K562 (cell line): ENCODE results near the gene IDH3G. TPM values are rescaled to one million over a fixed set of nuclear protein-coding genes. Genes with fewer than 3 reads are reported as not detected.
A peak's percentile ranks its signal among the peaks of the same experiment; 100 is the strongest.

Experiments
- ATAC-seq: fragments of 200-7000 bp; cut with Tn5 transposase; 3 replicates; pipeline ENCODE4 v1.9.1; 2020; ENCODE audit warnings: moderate library complexity
- BruUV-seq: library from RNA; stranded (reverse); fragments of 400-500 nt; replicated peaks from 2 replicates; lab custom pipeline; 2021; lab: Mats Ljungman, UMichigan
- CTCF ChIA-PET: fragments of 300-600 bp; formaldehyde crosslinking; extraction: SDS; loops from one replicate; lab custom pipeline; 2021; ENCODE audit warnings: low intra/inter-chr PET ratio; lab: Yijun Ruan, JAX
- POLR2A ChIA-PET: fragments of 300-600, 350-650 bp; sonication (Branson Sonifier 250); formaldehyde crosslinking; extraction: SDS; loops from one replicate; lab custom pipeline; 2021; ENCODE audit warnings: antibody characterized with exemption, inconsistent platforms; lab: Yijun Ruan, JAX
- DNase-seq, 4 experiments: peaks; one replicate each; pipeline versions ENCODE4 v3.0.0 to v3.0.0-alpha.2; 2011 to 2018; ENCODE audit warnings: low spot score in 3 of 4, mixed read lengths in 3 of 4; ENCODE audit errors: extremely low read depth in 1 of 4
- FAIRE-seq: peaks from 2 replicates; lab custom pipeline; 2011; peaks lifted over from hg19 to GRCh38; lab: Jason Lieb, UNC
- H2AFZ ChIP-seq: 2 replicates; pipeline ENCODE4 v1.6.0; 2011; ENCODE audit warnings: low read depth, low read length, control low read depth, inconsistent platforms
- H3K27ac ChIP-seq: fragments of 200-600 bp; 3 replicates; pipeline ENCODE4 v1.8.0; 2011; ENCODE audit warnings: low read depth, mild to moderate bottlenecking, control low read depth, inconsistent platforms, low read length, moderate library complexity, mixed read lengths; ENCODE audit errors: extremely low read depth
- H3K27me3 ChIP-seq, 2 experiments: fragments of 300-600 bp in 1 of 2; 2 replicates in 1 of 2; 3 replicates in 1 of 2; pipeline versions ENCODE4 v1.6.0 to v1.8.0; 2011; ENCODE audit warnings: inconsistent platforms in 2 of 2, low read length in 2 of 2, mild to moderate bottlenecking in 1 of 2, mixed read lengths in 1 of 2, moderate library complexity in 1 of 2; ENCODE audit not compliant: control insufficient read depth in 2 of 2, insufficient read depth in 2 of 2
- H3K36me3 ChIP-seq: fragments of 300-600 bp; 3 replicates; pipeline ENCODE4 v1.8.0; 2011; ENCODE audit warnings: mild to moderate bottlenecking, low read length, inconsistent platforms; ENCODE audit not compliant: control insufficient read depth, insufficient read depth
- H3K4me1 ChIP-seq, 2 experiments: fragments of 200-600 bp in 1 of 2; replicated peaks in 1 of 2; 2 replicates in 1 of 2; 3 replicates in 1 of 2; pipeline versions ENCODE4 v1.5.1 to v1.8.0; 2011; ENCODE audit warnings: inconsistent platforms in 2 of 2, low read length in 2 of 2, mild to moderate bottlenecking in 1 of 2, mixed read lengths in 1 of 2, moderate library complexity in 1 of 2; ENCODE audit not compliant: control insufficient read depth in 2 of 2, insufficient read depth in 2 of 2
- H3K4me2 ChIP-seq: 2 replicates; pipeline ENCODE4 v1.6.1; 2011; ENCODE audit warnings: low read length, control low read depth, inconsistent platforms, mixed read lengths; ENCODE audit not compliant: insufficient read depth
- H3K4me3 ChIP-seq: fragments of 200-600 bp; sonication (generic), shearing (Covaris generic); 2 replicates; pipeline ENCODE4 v1.5.1; 2016; ENCODE audit warnings: control low read depth, inconsistent platforms
- H3K79me2 ChIP-seq: fragments of 200-600 bp; 3 replicates; pipeline ENCODE4 v1.8.0; 2011; ENCODE audit warnings: low read length, inconsistent platforms; ENCODE audit not compliant: control insufficient read depth, insufficient read depth
- H3K9ac ChIP-seq, 2 experiments: 2 replicates each; pipeline versions ENCODE4 v1.6.0 to v1.6.1; 2011; ENCODE audit warnings: low read depth in 2 of 2, low read length in 2 of 2, control low read depth in 1 of 2, inconsistent platforms in 1 of 2, mild to moderate bottlenecking in 1 of 2, mixed read lengths in 1 of 2; ENCODE audit not compliant: insufficient read depth in 1 of 2
- H3K9me1 ChIP-seq: one replicate; pipeline ENCODE4 v1.6.0; 2011; ENCODE audit warnings: inconsistent platforms, mild to moderate bottlenecking, low read length, moderate library complexity; ENCODE audit not compliant: control insufficient read depth, insufficient read depth
- H3K9me3 ChIP-seq: replicated peaks from 2 replicates; pipeline ENCODE4 v1.5.1; 2011; ENCODE audit warnings: low read depth, low read length, inconsistent platforms; ENCODE audit not compliant: control insufficient read depth, insufficient read depth
- H4K20me1 ChIP-seq: replicated peaks from 2 replicates; pipeline ENCODE4 v1.6.1; 2011; ENCODE audit warnings: low read length, inconsistent platforms, mixed read lengths; ENCODE audit not compliant: control insufficient read depth, insufficient read depth
- CBX5 ChIP-seq: IDR thresholded peaks from 2 replicates; pipeline ENCODE4 v1.6.1; 2014; ENCODE audit warnings: low read depth, borderline replicate concordance
- EGR1 ChIP-seq: fragments of 450-650 bp; conservative IDR thresholded peaks from 2 replicates; pipeline ENCODE4 v1.6.1; 2017; ENCODE audit warnings: mild to moderate bottlenecking
- FOXA3 ChIP-seq, 2 experiments: fragments of 450-650 bp in 1 of 2; sonication (generic) in 1 of 2; formaldehyde crosslinking; IDR thresholded peaks in 1 of 2; conservative IDR thresholded peaks in 1 of 2; 2 replicates each; pipeline versions ENCODE4 v1.4.0 to v1.8.0; 2020 to 2022; ENCODE audit warnings: mild to moderate bottlenecking in 2 of 2, missing genetic modification reagents in 1 of 2
- HEY1 ChIP-seq: fragments of 250-450 bp; sonication (Bioruptor Pico); IDR thresholded peaks from 2 replicates; pipeline ENCODE4 v1.5.0; 2020; ENCODE audit warnings: mild to moderate bottlenecking, moderate library complexity, borderline replicate concordance
- HSF4 ChIP-seq: fragments of 250-450 bp; sonication (Bioruptor Pico); IDR thresholded peaks from 2 replicates; pipeline ENCODE4 v2.1.2; 2022; ENCODE audit warnings: mild to moderate bottlenecking, moderate library complexity, borderline replicate concordance
- MECOM ChIP-seq: fragments of 250-450 bp; sonication (Bioruptor Pico); IDR thresholded peaks from 2 replicates; pipeline ENCODE4 v1.8.0; 2022; ENCODE audit warnings: inconsistent platforms
- NFXL1 ChIP-seq: fragments of 450-650 bp; formaldehyde crosslinking; IDR thresholded peaks from 2 replicates; pipeline ENCODE4 v1.4.0; 2021; ENCODE audit warnings: mild to moderate bottlenecking
- SAFB ChIP-seq: fragments of 200-400 bp; formaldehyde crosslinking; IDR thresholded peaks from 2 replicates; pipeline ENCODE4 v1.6.1; 2017; ENCODE audit warnings: low read depth, low read length, borderline replicate concordance
- U2AF2 ChIP-seq: fragments of 200-400 bp; formaldehyde crosslinking; optimal IDR thresholded peaks from 2 replicates; pipeline ENCODE3; 2017; ENCODE audit warnings: low read depth, mild to moderate bottlenecking, low read length
- ZNF175 ChIP-seq: fragments of 200-800 bp; sonication (Bioruptor generic); IDR thresholded peaks from 2 replicates; pipeline ENCODE4 v1.6.1; 2016; ENCODE audit warnings: low read depth, mild to moderate bottlenecking, missing genetic modification characterization, missing compliant biosample characterization
- WGBS: fragments of 100-300 bp; shearing (Covaris generic); methylation state at CpG from one replicate; pipeline ENCODE4 v1.1.6; 2016; ENCODE audit warnings: low coverage, mixed read lengths; ENCODE audit not compliant: insufficient coverage; ENCODE audit errors: missing lambda C conversion rate; 5-methylcytosine and 5-hydroxymethylcytosine counted together
- in situ Hi-C: fragments of 300-500 bp; cut with MboI; formaldehyde crosslinking; loops from 4 replicates; pipeline ENCODE4 v1.15.0; 2018; ENCODE audit warnings: inconsistent platforms, mixed read lengths
- intact Hi-C: fragments of 100-400 bp; cut with micrococcal nuclease; formaldehyde crosslinking; loops from 2 replicates; pipeline ENCODE4 v1.14.2; 2022
- polyA plus RNA-seq, 8 experiments: library from polyadenylated mRNA; depleted of rRNA in 4 of 8; stranded (reverse) in 5 of 8; unstranded in 3 of 8; fragments of >200 nt; fragmentation: Nextera tagmentation in 2 of 8; fragmentation: Illumina TruSeq in 1 of 8; extraction: Ambion mirVana in 2 of 8; extraction: Trizol in 1 of 8; gene quantifications; 2 replicates each; pipeline versions ENCODE4 v1.2.1 to v1.2.3, GENCODE V29; 2011 to 2014; ENCODE audit warnings: inconsistent platforms in 1 of 8, missing spikeins in 1 of 8
- total RNA-seq, 7 experiments: library from RNA; depleted of rRNA in 6 of 7; stranded (reverse); fragments of >200 nt in 6 of 7; fragmentation: Illumina TruSeq in 2 of 7; extraction: Trizol in 2 of 7; gene quantifications; 2 replicates each; pipeline versions ENCODE4 v1.2.1 to v1.2.3, GENCODE V29; 2011 to 2021; ENCODE audit warnings: low replicate concordance in 1 of 7
- TF ChIP-seq, protein P1 (sequence below): fragments of 200-800 bp; sonication (Bioruptor generic); IDR thresholded peaks from 2 replicates; pipeline ENCODE4 v1.6.1; 2017; ENCODE audit warnings: missing genetic modification characterization, missing compliant biosample characterization

The IDH3G gene
- total and polyA plus RNA-seq, 9 of the 15 experiments (the other 6 are each of a cell fraction or from before 2014, with no cell fraction given): 24.3 to 72.5 (median 37.9) TPM

DNA sequence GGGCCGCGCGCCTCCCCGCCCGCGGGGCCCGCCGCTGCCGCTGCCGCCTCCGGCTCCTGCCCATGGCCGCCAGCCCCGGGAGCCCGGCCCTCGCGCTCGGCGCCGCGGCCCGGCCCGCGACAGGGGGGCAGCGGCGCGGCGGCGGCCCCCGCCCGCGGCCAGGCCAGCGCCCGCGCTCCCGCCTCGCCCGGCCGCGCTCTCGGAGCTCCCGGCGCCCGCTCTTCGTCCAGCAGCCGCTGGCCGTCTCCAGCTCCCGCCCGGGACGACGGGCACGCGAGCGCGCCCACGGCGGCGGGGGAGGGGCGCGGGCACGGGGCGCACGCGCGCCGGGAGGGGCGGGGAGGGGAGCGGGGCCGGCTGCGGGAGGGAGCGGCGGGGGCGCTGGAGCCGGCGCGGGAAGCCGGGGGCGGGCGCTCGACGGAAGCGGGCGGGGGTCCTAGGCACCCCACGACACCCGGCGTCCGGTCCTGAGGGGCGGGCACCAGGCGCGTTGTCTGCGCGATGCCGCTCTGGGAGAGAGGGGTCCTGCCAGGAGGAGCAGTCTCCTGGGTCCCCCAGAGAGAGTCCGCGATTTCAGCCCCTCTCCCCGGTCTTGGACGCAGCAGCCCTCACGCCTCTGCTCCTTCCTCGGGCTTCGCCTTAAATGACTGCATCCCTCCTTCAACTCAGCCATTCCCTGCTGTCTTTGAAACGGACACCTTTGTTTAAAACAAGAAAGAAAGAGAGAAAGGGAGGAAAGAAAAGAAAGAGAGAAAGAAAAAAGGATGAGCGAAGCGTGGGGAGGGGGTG lies 36.7 kb upstream of the IDH3G start (continued):
- TF ChIP-seq, protein P1, sequence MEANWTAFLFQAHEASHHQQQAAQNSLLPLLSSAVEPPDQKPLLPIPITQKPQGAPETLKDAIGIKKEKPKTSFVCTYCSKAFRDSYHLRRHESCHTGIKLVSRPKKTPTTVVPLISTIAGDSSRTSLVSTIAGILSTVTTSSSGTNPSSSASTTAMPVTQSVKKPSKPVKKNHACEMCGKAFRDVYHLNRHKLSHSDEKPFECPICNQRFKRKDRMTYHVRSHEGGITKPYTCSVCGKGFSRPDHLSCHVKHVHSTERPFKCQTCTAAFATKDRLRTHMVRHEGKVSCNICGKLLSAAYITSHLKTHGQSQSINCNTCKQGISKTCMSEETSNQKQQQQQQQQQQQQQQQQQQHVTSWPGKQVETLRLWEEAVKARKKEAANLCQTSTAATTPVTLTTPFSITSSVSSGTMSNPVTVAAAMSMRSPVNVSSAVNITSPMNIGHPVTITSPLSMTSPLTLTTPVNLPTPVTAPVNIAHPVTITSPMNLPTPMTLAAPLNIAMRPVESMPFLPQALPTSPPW (CRISPR knock-in tag): no peak
- TF ChIP-seq FOXA3 (CRISPR knock-in tag; conservative IDR thresholded peaks at IDR 0.05 in 1 of 2, IDR thresholded peaks at IDR 0.05 in 1 of 2) (no peak), U2AF2 (no peak)

DNA sequence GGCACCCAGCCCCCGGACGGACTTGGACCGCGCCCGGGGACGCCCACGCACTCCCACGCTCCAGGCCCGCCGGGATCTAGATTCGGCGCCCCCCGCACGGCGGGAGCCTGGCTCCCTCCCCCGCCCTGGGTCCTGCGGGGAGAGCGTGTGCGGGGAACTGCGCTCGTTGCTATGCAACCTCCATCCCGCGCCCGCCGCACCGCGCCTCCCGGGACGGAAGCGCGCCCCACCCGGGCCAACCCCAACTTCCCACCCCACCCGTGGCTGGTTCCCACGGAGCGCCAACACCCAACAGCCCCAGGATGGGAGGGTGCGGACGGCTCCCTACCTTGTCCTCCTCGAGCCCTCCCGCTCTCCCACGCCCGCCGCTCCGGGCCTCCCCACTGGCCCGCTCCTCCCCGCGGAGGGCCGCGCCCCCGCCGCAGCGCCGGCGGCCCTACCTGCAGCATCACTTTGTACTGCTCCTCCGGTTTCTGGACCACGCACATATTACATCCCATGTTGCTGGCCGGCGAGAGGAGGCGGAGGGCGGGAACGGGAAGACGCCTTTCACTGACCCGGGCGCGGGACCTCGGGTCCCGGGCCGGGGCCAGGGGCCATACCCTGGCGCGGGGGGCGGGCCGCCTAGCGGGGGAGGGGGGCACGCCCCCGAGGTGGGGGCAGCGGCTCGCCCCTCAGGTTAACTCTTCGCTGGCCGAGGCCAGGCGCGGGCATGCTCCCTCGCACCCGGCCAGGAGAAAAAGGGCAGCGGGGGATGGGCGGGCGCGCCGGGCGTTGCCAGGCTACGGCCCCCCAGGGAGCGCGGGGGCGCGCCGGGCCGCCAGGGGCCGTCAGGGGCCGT lies 35.8 kb upstream of the IDH3G start, which contains the start of gene PDZD4:
TSS of gene PDZD4 (minus strand) at position 746 of the 841 bp plus-strand sequence. CDS start at position 500, 246 bp downstream.
- Histone ChIP-seq H3K9ac (no peak within 1 kb of the TSS), H3K79me2 (no peaks in the 10 kb centered on the region), H3K27me3 (peaks cover 20 to 54% of the 10 kb centered on the region in 2 experiments; a peak in 4 of 5 replicates), H4K20me1 (0 out of 2 replicates have a peak, but pooled peaks cover 3% of the 10 kb centered on the region), H3K9me1 (no peaks in the 10 kb centered on the region), H3K4me2 (no peak within 1 kb of the TSS), H3K9me3 (no peaks in the 10 kb centered on the region), H3K27ac (no peak within 1 kb of the TSS), H3K4me3 (no peak within 1 kb of the TSS), H3K4me1 (peaks cover 0 to 28% of the 10 kb centered on the region in 2 experiments; a peak in 2 of 5 replicates), H2AFZ (no peak within 1 kb of the TSS), H3K36me3 (no peaks in the 10 kb centered on the region)
- TF ChIP-seq EGR1 (peak; percentile 67), HEY1 (CRISPR knock-in tag) (no peak), NFXL1 (CRISPR knock-in tag) (no peak), ZNF175 (CRISPR knock-in tag) (no peak), HSF4 (CRISPR knock-in tag) (no peak), CBX5 (no peak), MECOM (CRISPR knock-in tag) (no peak), SAFB (peak; percentile 18; the same call in 1 of the 2 replicates)
- no TSS peak for BruUV-seq
- intact Hi-C loops: no loop called here
- ATAC-seq: no peak
- ChIA-PET CTCF (no interaction called here), POLR2A (no interaction called here)
- in situ Hi-C loops: no loop called here
- 3% methylated on average over 24 of the region's 97 CpGs for WGBS
- no peak for FAIRE-seq
- peak in 2 of 4 experiments; percentile 72 to 78 for DNase-seq
